Measurements from ENCODE around the gene OBSCN.

Gene OBSCN

GRCh38 chr1:228362141-228362883, 154.5 kb downstream of the OBSCN start:
- TF ChIP-seq CTCF (IDR thresholded peaks at IDR 0.05; ENCODE audit: borderline replicate concordance, control extremely low read depth, extremely low read depth, insufficient read depth, missing control alignments), result no peak
- DNase-seq (ENCODE audit: low spot score), result no peak
- in situ Hi-C loops (cut with MboI; ENCODE audit: low sequenced_read_pairs, unreplicated experiment), result no loop called here

- no peak for TF ChIP-seq CTCF (IDR thresholded peaks at IDR 0.05; ENCODE audit: borderline replicate concordance, control extremely low read depth, extremely low read depth, insufficient read depth, missing control alignments)
- in situ Hi-C loops (cut with MboI; ENCODE audit: low sequenced_read_pairs, unreplicated experiment), result no loop called here
- no peak for DNase-seq (ENCODE audit: low spot score)
These were observed 155.1 kb downstream of the OBSCN start for GRCh38 chr1:228362884-228363450.

- in situ Hi-C loops (cut with MboI; ENCODE audit: low sequenced_read_pairs, unreplicated experiment), result no loop called here
- no peak for DNase-seq (ENCODE audit: low spot score)
- TF ChIP-seq CTCF (IDR thresholded peaks at IDR 0.05; ENCODE audit: borderline replicate concordance, control extremely low read depth, extremely low read depth, insufficient read depth, missing control alignments), result no peak
These were observed 155.8 kb downstream of the OBSCN start for GRCh38 chr1:228363686-228364067.

- in situ Hi-C loops (cut with MboI; ENCODE audit: low sequenced_read_pairs, unreplicated experiment), result no loop called here
- DNase-seq (ENCODE audit: low spot score), result no peak
- TF ChIP-seq CTCF (IDR thresholded peaks at IDR 0.05; ENCODE audit: borderline replicate concordance, control extremely low read depth, extremely low read depth, insufficient read depth, missing control alignments), result no peak
These were observed 156.3 kb downstream of the OBSCN start for GRCh38 chr1:228364068-228364705.

GRCh38 chr1:228364706-228365213, 156.9 kb downstream of the OBSCN start:
- TF ChIP-seq CTCF (IDR thresholded peaks at IDR 0.05; ENCODE audit: borderline replicate concordance, control extremely low read depth, extremely low read depth, insufficient read depth, missing control alignments), result no peak
- in situ Hi-C loops (cut with MboI; ENCODE audit: low sequenced_read_pairs, unreplicated experiment), result no loop called here
- DNase-seq (ENCODE audit: low spot score), result no peak

- no peak for TF ChIP-seq CTCF (IDR thresholded peaks at IDR 0.05; ENCODE audit: borderline replicate concordance, control extremely low read depth, extremely low read depth, insufficient read depth, missing control alignments)
- in situ Hi-C loops (cut with MboI; ENCODE audit: low sequenced_read_pairs, unreplicated experiment), result no loop called here
- DNase-seq (ENCODE audit: low spot score), result no peak
These were observed 157.6 kb downstream of the OBSCN start for GRCh38 chr1:228365271-228366061.
